ENCODE results near the gene CD300LD.

Gene CD300LD

GRCh38 chr17:74542727-74543383 lies 49.2 kb downstream of the CD300LD start:
- no peak for DNase-seq

GRCh38 chr17:74542166-74542565 lies 49.9 kb downstream of the CD300LD start:
- no peak for DNase-seq

- DNase-seq = no peak
Measured at GRCh38 chr17:74541176-74542111, 50.6 kb downstream of the CD300LD start.

DNA sequence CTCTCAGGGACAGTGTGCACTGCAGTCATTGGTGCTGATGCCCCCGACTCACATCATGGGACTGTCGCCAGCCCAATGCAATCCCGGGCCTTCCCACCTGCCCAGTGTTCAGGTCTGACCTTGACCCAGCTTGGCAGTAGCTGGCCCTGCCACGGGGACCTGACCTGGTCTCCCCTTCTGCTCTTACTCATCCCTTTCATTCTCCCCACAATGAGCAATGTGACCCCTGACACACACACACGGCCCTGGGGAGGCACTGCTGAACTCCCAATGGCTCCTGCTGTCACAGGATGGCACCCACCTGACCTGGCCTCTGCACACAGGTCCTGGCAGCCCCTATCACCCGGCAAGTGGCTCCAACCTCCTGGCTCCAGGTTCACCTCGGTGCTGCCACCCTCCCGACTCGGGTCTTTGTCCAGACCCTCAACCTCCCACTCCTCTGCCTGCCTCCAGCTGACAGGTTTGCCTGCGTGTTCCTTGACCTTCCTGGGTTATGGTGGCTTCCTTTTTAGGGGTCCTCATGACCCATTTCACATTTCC lies 52.7 kb downstream of the CD300LD start:
- no peak for DNase-seq

- DNase-seq = no peak
Measured at GRCh38 chr17:74536890-74537289, 55.2 kb downstream of the CD300LD start.

DNA sequence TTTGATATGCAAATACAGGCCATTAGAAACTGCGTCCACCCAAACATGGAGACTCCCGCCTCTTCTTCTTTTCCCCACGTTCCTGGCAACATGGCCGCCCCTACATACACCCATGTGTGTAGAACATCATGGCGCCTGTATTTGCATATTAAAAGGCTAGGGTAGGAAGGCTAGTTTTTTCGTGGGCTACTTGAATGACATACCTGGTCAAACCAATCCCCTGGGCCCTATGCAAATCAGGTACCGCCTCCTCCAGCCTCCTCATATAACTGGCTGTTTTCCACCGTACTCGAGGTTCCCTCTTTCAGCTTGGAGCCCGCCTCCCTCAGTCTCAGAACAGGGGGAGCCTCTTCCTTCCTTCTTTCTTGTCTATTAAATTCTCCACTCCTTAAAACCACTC lies 60.0 kb downstream of the CD300LD start:
- DNase-seq = no peak

- DNase-seq = no peak
Measured at GRCh38 chr17:74531231-74531761, 60.8 kb downstream of the CD300LD start, which contains the start of gene CD300LB. CD300LB (minus strand) TSS chr17:74531475; CDS start chr17:74531350, 125 bp downstream.

DNA sequence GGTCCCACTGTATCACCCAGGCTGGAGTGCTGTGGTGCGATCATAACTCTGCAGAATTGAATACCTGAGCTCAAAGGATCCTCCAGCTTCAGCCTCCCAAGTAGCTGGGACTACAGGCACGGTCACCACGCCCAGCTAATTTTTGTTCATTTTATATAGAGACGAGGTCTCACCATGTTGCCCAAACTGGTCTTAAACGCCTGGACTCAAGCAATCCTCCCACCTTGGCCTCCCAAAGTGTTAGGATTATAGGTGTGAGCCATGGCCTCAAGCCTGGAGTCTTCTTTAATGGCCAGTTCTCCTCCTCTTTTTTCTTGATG lies 61.3 kb downstream of the CD300LD start:
- DNase-seq = no peak
